ENCODE results near the gene FBXO31.

FBXO31 gene

DNA sequence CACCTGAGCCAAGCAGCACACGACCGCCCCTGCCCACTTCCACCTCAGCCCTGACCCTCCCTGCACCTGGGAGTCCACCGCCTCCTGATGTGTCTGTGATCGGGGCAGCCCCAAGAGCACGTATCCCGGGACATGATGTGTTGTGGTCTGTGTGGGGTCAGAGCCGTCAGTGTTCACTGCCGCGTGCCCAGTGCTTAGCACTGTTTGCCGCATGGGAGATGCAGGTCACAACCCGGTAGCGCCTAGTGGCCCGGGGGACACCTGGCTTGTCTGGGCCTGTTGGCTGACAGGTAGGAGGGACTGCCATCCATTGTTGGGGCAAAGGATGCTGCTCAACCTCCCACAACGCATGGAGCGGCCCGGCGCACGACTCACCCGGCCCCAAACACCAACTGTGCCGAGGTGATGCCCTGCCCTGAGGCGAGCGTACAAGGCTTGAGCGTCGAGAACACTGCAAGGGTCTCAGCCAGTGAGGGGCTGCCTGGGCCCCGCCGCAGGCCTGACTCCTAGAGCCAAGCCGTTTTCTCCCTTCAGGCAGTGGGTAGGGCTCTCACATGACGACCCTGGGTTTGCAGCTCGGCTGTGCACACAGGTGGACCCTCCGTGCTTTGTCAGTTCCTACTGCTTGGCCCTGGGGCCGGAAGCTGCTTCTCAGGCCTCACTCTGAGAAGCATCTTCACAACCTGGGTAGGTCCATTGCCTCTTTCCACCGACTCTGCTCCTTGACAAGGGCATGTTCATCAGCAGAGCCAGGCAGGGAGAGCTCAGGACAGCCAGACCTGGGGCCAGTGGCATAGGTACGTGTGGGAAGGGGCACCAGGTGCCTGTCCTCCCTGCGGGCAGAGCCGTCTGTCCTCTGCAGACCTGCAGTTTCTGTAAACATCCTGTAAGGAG is 60.5 kb downstream of the FBXO31 start:
- TF ChIP-seq, protein P1, sequence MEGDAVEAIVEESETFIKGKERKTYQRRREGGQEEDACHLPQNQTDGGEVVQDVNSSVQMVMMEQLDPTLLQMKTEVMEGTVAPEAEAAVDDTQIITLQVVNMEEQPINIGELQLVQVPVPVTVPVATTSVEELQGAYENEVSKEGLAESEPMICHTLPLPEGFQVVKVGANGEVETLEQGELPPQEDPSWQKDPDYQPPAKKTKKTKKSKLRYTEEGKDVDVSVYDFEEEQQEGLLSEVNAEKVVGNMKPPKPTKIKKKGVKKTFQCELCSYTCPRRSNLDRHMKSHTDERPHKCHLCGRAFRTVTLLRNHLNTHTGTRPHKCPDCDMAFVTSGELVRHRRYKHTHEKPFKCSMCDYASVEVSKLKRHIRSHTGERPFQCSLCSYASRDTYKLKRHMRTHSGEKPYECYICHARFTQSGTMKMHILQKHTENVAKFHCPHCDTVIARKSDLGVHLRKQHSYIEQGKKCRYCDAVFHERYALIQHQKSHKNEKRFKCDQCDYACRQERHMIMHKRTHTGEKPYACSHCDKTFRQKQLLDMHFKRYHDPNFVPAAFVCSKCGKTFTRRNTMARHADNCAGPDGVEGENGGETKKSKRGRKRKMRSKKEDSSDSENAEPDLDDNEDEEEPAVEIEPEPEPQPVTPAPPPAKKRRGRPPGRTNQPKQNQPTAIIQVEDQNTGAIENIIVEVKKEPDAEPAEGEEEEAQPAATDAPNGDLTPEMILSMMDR (conservative IDR thresholded peaks at IDR 0.05): no peak
- no peak overlapping the region for H3K27ac ChIP-seq

DNA sequence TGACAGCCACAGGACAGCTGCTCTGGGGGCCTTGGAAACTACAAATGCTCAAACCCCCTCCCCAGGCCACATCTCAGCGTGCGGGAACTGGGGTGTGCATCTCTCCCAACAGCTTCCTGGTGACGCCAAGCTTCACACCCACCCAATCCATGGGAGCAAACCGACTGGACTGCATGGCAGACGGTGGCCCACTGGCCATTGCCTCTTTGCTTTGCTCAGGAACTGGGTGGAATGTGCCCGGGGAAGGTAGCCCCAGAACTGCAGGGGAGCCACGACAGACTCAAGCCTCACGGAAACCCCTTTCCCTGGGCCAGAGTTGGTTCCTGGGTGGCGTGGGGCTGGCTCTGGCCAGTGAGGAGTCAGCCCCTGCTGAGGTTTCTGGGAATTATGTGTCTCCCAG is 61.2 kb downstream of the FBXO31 start:
- TF ChIP-seq, protein P1 (conservative IDR thresholded peaks at IDR 0.05): no peak
- H3K27ac ChIP-seq: no peak overlapping the region

DNA sequence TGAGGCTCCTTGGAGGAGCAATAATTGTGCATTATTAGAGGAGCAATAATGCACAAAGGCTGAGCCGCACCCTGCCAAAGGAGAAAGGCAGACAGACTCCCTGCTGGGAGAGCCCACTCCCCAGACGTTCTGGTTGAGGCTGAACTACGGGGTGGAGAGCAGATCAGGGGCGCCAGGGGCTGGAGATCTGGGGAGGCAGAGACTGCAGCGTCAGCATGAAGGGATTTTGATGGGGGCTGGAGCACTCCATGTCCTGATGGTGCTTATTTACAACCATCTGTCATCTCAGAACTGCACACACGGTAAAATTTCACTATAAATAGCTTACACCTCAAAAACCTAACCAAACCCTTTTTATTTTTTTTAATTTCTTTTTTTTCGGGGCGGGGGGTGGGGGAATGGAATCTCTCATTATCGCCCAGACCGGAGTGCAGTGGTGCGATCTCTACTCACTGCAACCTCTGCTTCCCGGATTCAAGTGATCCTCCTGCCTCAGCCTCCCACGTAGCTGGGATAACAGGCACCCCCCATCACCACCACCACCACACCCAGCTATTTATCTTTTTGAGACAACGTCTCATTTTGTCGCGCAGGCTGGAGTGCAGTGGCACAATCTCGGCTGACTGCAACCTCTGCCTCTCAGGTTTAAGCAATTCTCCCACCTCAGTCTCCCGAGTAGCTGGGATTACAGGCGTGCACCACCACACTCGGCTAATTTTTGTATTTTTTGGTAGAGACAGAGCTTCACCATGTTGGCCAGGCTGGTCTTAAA is 62.1 kb downstream of the FBXO31 start:
- TF ChIP-seq, protein P1 (conservative IDR thresholded peaks at IDR 0.05): no peak
- H3K27ac ChIP-seq: no peak overlapping the region

DNA sequence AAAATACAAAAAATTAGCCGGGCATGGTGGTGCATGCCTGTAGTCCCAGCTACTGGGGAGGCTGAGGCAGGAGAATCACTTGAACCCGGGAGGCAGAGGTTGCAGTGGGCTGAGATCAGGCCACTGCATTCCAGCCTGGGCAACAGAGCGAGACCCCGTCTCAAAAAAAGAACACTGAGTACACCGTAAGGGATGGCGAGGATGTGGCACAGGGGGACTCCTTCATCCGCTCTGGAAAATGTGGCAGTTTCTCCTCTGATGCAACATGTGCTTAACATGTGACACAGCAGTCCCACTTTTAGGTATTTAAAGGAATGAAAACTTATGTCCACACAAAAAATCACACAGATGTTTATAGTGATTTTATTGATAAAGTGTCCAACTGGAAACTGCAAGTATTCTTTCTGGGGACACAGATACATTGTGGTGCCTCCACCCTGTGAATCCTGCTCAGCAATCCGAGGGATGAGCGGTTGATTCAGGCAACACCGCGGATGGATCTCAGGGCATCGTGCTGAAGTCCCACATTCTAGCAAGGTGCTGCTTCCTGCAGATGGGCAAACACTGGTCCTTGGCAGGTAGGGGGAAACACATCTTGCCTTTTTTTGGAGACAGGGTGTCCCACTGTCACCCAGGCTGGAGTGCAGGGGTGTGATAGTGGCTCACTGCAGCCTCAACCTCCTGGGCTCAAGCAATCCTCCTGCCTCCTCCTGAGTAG is 62.9 kb downstream of the FBXO31 start:
- TF ChIP-seq, protein P1 (conservative IDR thresholded peaks at IDR 0.05): no peak
- no peak overlapping the region for H3K27ac ChIP-seq

DNA sequence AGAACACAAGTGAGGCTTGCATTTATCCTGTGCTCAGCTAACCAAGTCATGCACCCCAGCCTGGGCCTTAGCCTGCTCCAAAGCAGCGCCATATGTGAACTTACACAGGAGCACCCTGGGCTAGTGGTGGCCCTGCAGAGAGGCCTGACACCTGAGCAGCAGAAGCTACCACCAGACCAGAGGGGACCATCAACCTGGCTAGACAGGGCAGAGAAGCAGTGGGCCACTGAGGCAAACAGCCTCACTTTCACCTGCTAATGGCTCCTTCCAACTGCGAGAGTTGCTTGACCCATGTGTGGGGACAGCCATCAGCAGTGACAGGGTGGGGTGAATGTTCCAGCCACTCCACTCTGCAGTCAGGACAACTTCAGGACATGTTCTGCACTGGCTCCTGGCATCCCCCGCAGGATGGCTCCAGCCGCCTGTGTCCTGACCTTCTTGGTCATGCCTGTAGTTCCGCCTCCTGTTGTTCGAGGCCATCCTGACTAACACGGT is 63.5 kb downstream of the FBXO31 start:
- TF ChIP-seq, protein P1 (conservative IDR thresholded peaks at IDR 0.05): no peak
- no peak overlapping the region for H3K27ac ChIP-seq

DNA sequence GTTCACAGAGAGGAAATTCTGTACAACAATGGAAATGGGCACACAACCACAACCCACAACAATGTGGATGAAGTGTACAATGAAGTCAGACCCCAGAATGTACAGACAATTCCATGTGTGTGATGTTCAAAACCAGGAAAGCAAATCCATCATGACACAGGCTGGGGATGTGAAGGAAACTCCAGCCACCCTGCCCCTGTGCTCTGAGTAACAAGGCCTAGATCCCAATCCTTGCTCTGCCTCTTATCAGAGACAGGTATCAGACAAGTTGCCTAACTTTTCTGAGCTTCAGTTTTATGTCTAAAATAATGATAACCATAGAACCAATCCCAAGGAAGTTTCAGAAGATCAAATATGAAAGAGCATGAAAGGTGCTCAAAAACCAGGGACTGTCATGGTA is 64.6 kb downstream of the FBXO31 start:
- H3K27ac ChIP-seq: no peak overlapping the region
- TF ChIP-seq, protein P1 (conservative IDR thresholded peaks at IDR 0.05): no peak
